ENCODE data around the gene ABCG8.

GRCh38 chr2:43874776-43875451, 36.1 kb downstream of the ABCG8 start:
- TF ChIP-seq POLR2A (IDR thresholded peaks at IDR 0.05; ENCODE audit: low read length) (no peak), GATA1 (IDR thresholded peaks at IDR 0.05; ENCODE audit: low read depth, low read length) (no peak)

Data from erythroblast (primary cell).